IPS-20b (cell line): ENCODE data around the gene PRKCSH.

Source experiments
- H3K27ac ChIP-seq: one replicate; pipeline ENCODE4 v1.5.1; 2013; ENCODE audit warnings: low read length
- H3K27me3 ChIP-seq: 2 replicates; pipeline ENCODE4 v1.6.1; 2013; ENCODE audit warnings: mild to moderate bottlenecking, low read length, inconsistent platforms; ENCODE audit not compliant: insufficient read depth
- H3K36me3 ChIP-seq: 2 replicates; pipeline ENCODE4 v1.6.1; 2013; ENCODE audit warnings: low read depth, mild to moderate bottlenecking, inconsistent platforms, low read length, moderate library complexity; ENCODE audit not compliant: insufficient read depth
- H3K4me1 ChIP-seq: 2 replicates; pipeline ENCODE4 v1.6.1; 2013; ENCODE audit warnings: mild to moderate bottlenecking, control low read depth, inconsistent platforms, low read length, moderate library complexity; ENCODE audit not compliant: insufficient read depth
- H3K4me3 ChIP-seq: 2 replicates; pipeline ENCODE4 v1.5.1; 2013; ENCODE audit warnings: mild to moderate bottlenecking, low read length, inconsistent platforms
- H3K9ac ChIP-seq: 2 replicates; pipeline ENCODE4 v1.6.1; 2013; ENCODE audit warnings: low read depth, mild to moderate bottlenecking, inconsistent platforms, low read length, moderate library complexity
- H3K9me3 ChIP-seq: 2 replicates; pipeline ENCODE4 v1.6.1; 2013; ENCODE audit warnings: mild to moderate bottlenecking, low read depth, low read length, inconsistent platforms; ENCODE audit not compliant: insufficient read depth

PRKCSH gene

GRCh38 chr19:11445141-11445540 lies 9.7 kb downstream of the PRKCSH start:
- Histone ChIP-seq H3K27ac (no peak overlapping the region), H3K4me1 (no peaks in the 10 kb centered on the region), H3K27me3 (no peaks in the 10 kb centered on the region), H3K9me3 (no peaks in the 10 kb centered on the region), H3K36me3 (peaks cover 82% of the 10 kb centered on the region), H3K9ac (no peak overlapping the region), H3K4me3 (no peak overlapping the region)

- peaks cover 81% of the 10 kb centered on the region for H3K36me3 ChIP-seq
- no peak overlapping the region for H3K27ac ChIP-seq
- no peak overlapping the region for H3K4me3 ChIP-seq
- H3K9ac ChIP-seq, result no peak overlapping the region
- H3K27me3 ChIP-seq, result no peaks in the 10 kb centered on the region
- H3K9me3 ChIP-seq, result no peaks in the 10 kb centered on the region
- no peaks in the 10 kb centered on the region for H3K4me1 ChIP-seq
Observed at GRCh38 chr19:11446271-11446651, 10.8 kb downstream of the PRKCSH start.

- Histone ChIP-seq H3K9ac (no peak overlapping the region), H3K36me3 (peaks cover 75% of the 10 kb centered on the region), H3K9me3 (no peaks in the 10 kb centered on the region), H3K27me3 (no peaks in the 10 kb centered on the region), H3K4me3 (no peak overlapping the region), H3K4me1 (no peaks in the 10 kb centered on the region; the same call in 1 of the 2 replicates), H3K27ac (no peak overlapping the region)
Observed at GRCh38 chr19:11446652-11447301, 11.3 kb downstream of the PRKCSH start.

GRCh38 chr19:11447347-11448262 lies 12.2 kb downstream of the PRKCSH start:
- Histone ChIP-seq H3K27ac (no peak overlapping the region), H3K4me1 (peaks cover 4% of the 10 kb centered on the region; the same call in 1 of the 2 replicates), H3K9me3 (no peaks in the 10 kb centered on the region), H3K4me3 (no peak overlapping the region), H3K27me3 (no peaks in the 10 kb centered on the region), H3K9ac (no peak overlapping the region), H3K36me3 (peaks cover 67% of the 10 kb centered on the region)

- Histone ChIP-seq H3K27me3 (no peaks in the 10 kb centered on the region), H3K4me3 (no peak overlapping the region), H3K9ac (no peak overlapping the region), H3K9me3 (no peaks in the 10 kb centered on the region), H3K27ac (no peak overlapping the region), H3K4me1 (peaks cover 4% of the 10 kb centered on the region; the same call in 1 of the 2 replicates), H3K36me3 (peaks cover 60% of the 10 kb centered on the region)
Observed at GRCh38 chr19:11448410-11448809, 13.0 kb downstream of the PRKCSH start.

- Histone ChIP-seq H3K27me3 (no peaks in the 10 kb centered on the region), H3K27ac (no peak overlapping the region), H3K4me1 (peaks cover 4% of the 10 kb centered on the region; the same call in 1 of the 2 replicates), H3K4me3 (no peak overlapping the region), H3K36me3 (peaks cover 55% of the 10 kb centered on the region), H3K9ac (no peak overlapping the region), H3K9me3 (no peaks in the 10 kb centered on the region)
Observed at GRCh38 chr19:11448923-11449554, 13.6 kb downstream of the PRKCSH start.

- Histone ChIP-seq H3K27me3 (no peaks in the 10 kb centered on the region), H3K4me1 (peaks cover 4% of the 10 kb centered on the region; the same call in 1 of the 2 replicates), H3K36me3 (peaks cover 38% of the 10 kb centered on the region), H3K4me3 (no peak overlapping the region), H3K9ac (no peak overlapping the region), H3K9me3 (no peaks in the 10 kb centered on the region), H3K27ac (no peak overlapping the region)
Observed at GRCh38 chr19:11450570-11451326, 15.3 kb downstream of the PRKCSH start.

GRCh38 chr19:11451327-11451870 lies 16.0 kb downstream of the PRKCSH start:
- Histone ChIP-seq H3K9me3 (no peaks in the 10 kb centered on the region), H3K36me3 (peaks cover 33% of the 10 kb centered on the region), H3K4me3 (no peak overlapping the region), H3K9ac (no peak overlapping the region), H3K27ac (no peak overlapping the region), H3K4me1 (peaks cover 4% of the 10 kb centered on the region; the same call in 1 of the 2 replicates), H3K27me3 (no peaks in the 10 kb centered on the region)

- Histone ChIP-seq H3K4me3 (no peak overlapping the region), H3K9ac (no peak overlapping the region), H3K9me3 (no peaks in the 10 kb centered on the region), H3K27ac (no peak overlapping the region), H3K4me1 (peaks cover 4% of the 10 kb centered on the region; the same call in 1 of the 2 replicates), H3K27me3 (no peaks in the 10 kb centered on the region), H3K36me3 (peaks cover 31% of the 10 kb centered on the region)
Observed at GRCh38 chr19:11451871-11452619, 16.6 kb downstream of the PRKCSH start.

GRCh38 chr19:11452620-11453310 lies 17.3 kb downstream of the PRKCSH start:
- Histone ChIP-seq H3K9me3 (no peaks in the 10 kb centered on the region), H3K27me3 (no peaks in the 10 kb centered on the region), H3K4me3 (no peak overlapping the region), H3K4me1 (peaks cover 4% of the 10 kb centered on the region; the same call in 1 of the 2 replicates), H3K36me3 (peaks cover 24% of the 10 kb centered on the region), H3K9ac (no peak overlapping the region), H3K27ac (no peak overlapping the region)
